ENCODE data around the gene HS3ST6. TPM values are rescaled to one million over a fixed set of nuclear protein-coding genes. Genes with fewer than 3 reads are reported as not detected.
"Not testable (repeated sequence)": the region's sequence is repeated elsewhere in the genome, so short reads cannot be mapped to it uniquely, and the experiment has no call there.

HS3ST6 gene
- not detected for total RNA-seq

- no peak for DNase-seq (ENCODE audit: low read depth in 2 of 3, low spot score in 2 of 3)
These were observed at the start of gene HS3ST6 for GRCh38 chr16:1918351-1919326. Gene HS3ST6, minus strand, starts transcription at chr16:1918415. Its CDS starts 92 bp downstream, at chr16:1918323.

GRCh38 chr16:1966460-1966859 lies 48.2 kb upstream of the HS3ST6 start, which contains the start of gene RNF151:
Gene RNF151, plus strand, starts transcription at chr16:1966856. Its CDS starts 26 bp downstream, at chr16:1966882.
- DNase-seq (ENCODE audit: low read depth in 2 of 3, low spot score in 2 of 3) = no peak

- DNase-seq (ENCODE audit: low read depth in 2 of 3, low spot score in 2 of 3) = no peak
These were observed 47.3 kb upstream of the HS3ST6 start for GRCh38 chr16:1965396-1966001.

- DNase-seq (ENCODE audit: low read depth in 2 of 3, low spot score in 2 of 3) = peak; percentile 97 to 99 (median 99)
These were observed 46.5 kb upstream of the HS3ST6 start, which contains the start of gene RPS2 for GRCh38 chr16:1964506-1965395. Gene RPS2, minus strand, starts transcription at chr16:1964826. Its CDS starts 201 bp downstream, at chr16:1964625.

- peak in 1 of 3 donors; percentile 46 for DNase-seq (ENCODE audit: low read depth in 2 of 3, low spot score in 2 of 3)
These were observed 45.7 kb upstream of the HS3ST6 start for GRCh38 chr16:1963806-1964505.

- DNase-seq (ENCODE audit: low read depth in 2 of 3, low spot score in 2 of 3) = not testable (repeated sequence)
These were observed 44.2 kb upstream of the HS3ST6 start for GRCh38 chr16:1962161-1963153.

GRCh38 chr16:1961651-1962067 lies 43.4 kb upstream of the HS3ST6 start:
- DNase-seq (ENCODE audit: low read depth in 2 of 3, low spot score in 2 of 3) = no peak

- no peak for DNase-seq (ENCODE audit: low read depth in 2 of 3, low spot score in 2 of 3)
These were observed 42.7 kb upstream of the HS3ST6 start for GRCh38 chr16:1960665-1961630.

- DNase-seq (ENCODE audit: low read depth in 2 of 3, low spot score in 2 of 3) = peak; percentile 80 to 87 (median 82)
These were observed 41.2 kb upstream of the HS3ST6 start, which contains the start of gene NDUFB10 for GRCh38 chr16:1959269-1960039. Gene NDUFB10, plus strand, starts transcription at chr16:1959538. Its CDS starts 87 bp downstream, at chr16:1959625.

GRCh38 chr16:1958715-1959268 lies 40.6 kb upstream of the HS3ST6 start:
- no peak for DNase-seq (ENCODE audit: low read depth in 2 of 3, low spot score in 2 of 3)

- DNase-seq (ENCODE audit: low read depth in 2 of 3, low spot score in 2 of 3) = not testable (repeated sequence)
These were observed 39.9 kb upstream of the HS3ST6 start for GRCh38 chr16:1958143-1958491.

- DNase-seq (ENCODE audit: low read depth in 2 of 3, low spot score in 2 of 3) = not testable (repeated sequence)
These were observed 39.4 kb upstream of the HS3ST6 start for GRCh38 chr16:1957434-1958142.

GRCh38 chr16:1953734-1954133 lies 35.5 kb upstream of the HS3ST6 start:
- DNase-seq (ENCODE audit: low read depth in 2 of 3, low spot score in 2 of 3) = no peak

GRCh38 chr16:1950559-1950958 lies 32.3 kb upstream of the HS3ST6 start:
- no peak for DNase-seq (ENCODE audit: low read depth in 2 of 3, low spot score in 2 of 3)

GRCh38 chr16:1950047-1950446 lies 31.8 kb upstream of the HS3ST6 start:
- DNase-seq (ENCODE audit: low read depth in 2 of 3, low spot score in 2 of 3) = no peak

- no peak for DNase-seq (ENCODE audit: low read depth in 2 of 3, low spot score in 2 of 3)
These were observed 31.3 kb upstream of the HS3ST6 start for GRCh38 chr16:1949507-1949906.

All from hematopoietic multipotent progenitor cell (in vitro differentiated cells).